ENCODE measurements around the gene C1QBP.

DNA sequence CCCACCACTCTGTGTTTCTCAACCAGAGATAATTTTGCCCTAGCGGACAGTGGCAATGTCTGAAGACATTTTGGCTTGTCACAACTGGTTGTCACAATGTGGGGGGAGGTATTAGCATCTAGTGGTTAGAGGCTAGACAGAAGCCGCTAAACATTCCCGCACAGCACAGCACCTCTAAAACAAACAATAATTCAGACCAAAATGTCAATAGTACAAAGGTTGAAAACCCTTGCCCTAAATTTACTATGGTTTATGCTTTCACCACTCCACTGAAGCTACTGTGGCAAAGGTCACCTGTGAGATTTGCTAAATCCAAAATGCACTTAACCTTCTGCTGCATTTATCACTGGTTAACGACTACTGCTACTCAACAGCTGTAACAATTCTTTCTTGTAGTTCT lies 33.6 kb downstream of the C1QBP start:
- TF ChIP-seq CTCF (IDR thresholded peaks at IDR 0.05): no peak
- TF ChIP-seq POLR2AphosphoS5 (IDR thresholded peaks at IDR 0.05): no peak
